NT2/D1 (cell line): ENCODE data around the gene MGAT5B.

Source experiments
- SUZ12 ChIP-seq: IDR thresholded peaks from 2 replicates; pipeline ENCODE4 v1.6.1; 2011; ENCODE audit not compliant: insufficient read length, insufficient read depth; ENCODE audit errors: extremely low read depth
- YY1 ChIP-seq: IDR thresholded peaks from 2 replicates; pipeline ENCODE4 v1.6.1; 2011; ENCODE audit not compliant: insufficient read length, insufficient read depth
- ZNF274 ChIP-seq: IDR thresholded peaks from 2 replicates; pipeline ENCODE4 v1.6.1; 2011; ENCODE audit warnings: mild to moderate bottlenecking, low read depth, low read length

DNA sequence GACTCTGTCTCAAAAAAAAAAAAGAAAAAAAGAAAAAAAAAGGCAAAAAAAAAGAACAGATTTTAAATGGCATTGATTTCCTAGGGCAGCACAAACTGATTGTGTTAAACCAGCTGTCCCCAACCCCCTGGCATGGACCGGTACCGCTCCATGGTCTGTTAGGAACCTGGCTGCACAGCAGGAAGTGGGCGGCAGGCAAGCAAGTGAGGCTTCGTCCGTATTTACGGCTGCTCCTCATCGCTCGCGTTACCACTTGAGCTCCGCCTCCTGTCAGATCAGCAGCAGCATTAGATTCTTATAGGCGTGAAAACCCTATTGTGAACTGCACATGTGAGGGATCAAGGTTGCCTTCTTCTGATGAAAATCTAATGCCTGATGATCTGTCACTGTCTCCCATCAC is 26.6 kb downstream of the MGAT5B start:
- TF ChIP-seq ZNF274 (no peak), YY1 (no peak), SUZ12 (no peak)
